ENCODE data around the gene LILRA2. TPM values are rescaled to one million over a fixed set of nuclear protein-coding genes. Genes with fewer than 3 reads are reported as not detected.
"Not testable (repeated sequence)": the region's sequence is repeated elsewhere in the genome, so short reads cannot be mapped to it uniquely, and the experiment has no call there.

Gene LILRA2
- total RNA-seq, 1 experiment from 2014 or later, result not detected

DNA sequence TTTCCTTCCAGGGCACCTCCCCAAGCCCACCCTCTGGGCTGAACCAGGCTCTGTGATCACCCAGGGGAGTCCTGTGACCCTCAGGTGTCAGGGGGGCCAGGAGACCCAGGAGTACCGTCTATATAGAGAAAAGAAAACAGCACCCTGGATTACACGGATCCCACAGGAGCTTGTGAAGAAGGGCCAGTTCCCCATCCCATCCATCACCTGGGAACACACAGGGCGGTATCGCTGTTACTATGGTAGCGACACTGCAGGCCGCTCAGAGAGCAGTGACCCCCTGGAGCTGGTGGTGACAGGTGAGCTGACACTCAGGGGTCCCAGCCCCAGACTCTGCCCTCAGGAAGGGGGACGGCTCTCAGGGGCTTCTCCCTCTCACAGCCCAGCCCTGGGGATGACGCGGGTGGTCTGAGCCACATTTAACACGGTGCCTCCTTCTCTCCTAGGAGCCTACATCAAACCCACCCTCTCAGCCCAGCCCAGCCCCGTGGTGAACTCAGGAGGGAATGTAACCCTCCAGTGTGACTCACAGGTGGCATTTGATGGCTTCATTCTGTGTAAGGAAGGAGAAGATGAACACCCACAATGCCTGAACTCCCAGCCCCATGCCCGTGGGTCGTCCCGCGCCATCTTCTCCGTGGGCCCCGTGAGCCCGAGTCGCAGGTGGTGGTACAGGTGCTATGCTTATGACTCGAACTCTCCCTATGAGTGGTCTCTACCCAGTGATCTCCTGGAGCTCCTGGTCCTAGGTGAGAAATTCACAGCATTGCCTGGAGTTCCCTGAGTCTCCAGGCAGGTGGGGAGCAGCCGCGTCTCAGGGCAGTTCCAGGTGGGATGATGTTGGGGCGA lies 58.1 kb downstream of the LILRA2 start:
- H3K27me3 Mint-ChIP-seq (ENCODE audit: low read depth); H3K27ac Mint-ChIP-seq; POLR2A ChIA-PET; ATAC-seq; H3K4me1 Mint-ChIP-seq; CTCF ChIA-PET; DNase-seq (ENCODE audit: low spot score); H3K4me3 Mint-ChIP-seq: not testable (repeated sequence)
- H3K36me3 Mint-ChIP-seq, result peaks cover 38% of the 10 kb centered on the region
- peaks cover 42% of the 10 kb centered on the region for H3K9me3 Mint-ChIP-seq

DNA sequence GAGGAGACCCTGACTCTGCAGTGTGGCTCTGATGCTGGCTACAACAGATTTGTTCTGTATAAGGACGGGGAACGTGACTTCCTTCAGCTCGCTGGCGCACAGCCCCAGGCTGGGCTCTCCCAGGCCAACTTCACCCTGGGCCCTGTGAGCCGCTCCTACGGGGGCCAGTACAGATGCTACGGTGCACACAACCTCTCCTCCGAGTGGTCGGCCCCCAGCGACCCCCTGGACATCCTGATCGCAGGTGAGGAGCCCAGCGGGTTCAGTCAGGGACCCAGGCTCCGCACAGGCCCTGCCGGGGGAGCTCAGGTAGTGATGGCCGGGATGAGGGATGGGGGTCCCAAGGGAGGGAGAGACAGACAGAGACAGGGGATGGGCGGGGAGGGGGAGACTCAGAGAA lies 58.9 kb downstream of the LILRA2 start:
- H3K27me3 Mint-ChIP-seq (ENCODE audit: low read depth); CTCF ChIA-PET; DNase-seq (ENCODE audit: low spot score); H3K27ac Mint-ChIP-seq; POLR2A ChIA-PET; H3K4me3 Mint-ChIP-seq; H3K4me1 Mint-ChIP-seq; ATAC-seq: not testable (repeated sequence)
- H3K9me3 Mint-ChIP-seq, result peaks cover 40% of the 10 kb centered on the region
- peaks cover 35% of the 10 kb centered on the region for H3K36me3 Mint-ChIP-seq

- POLR2A ChIA-PET, result no interaction called here
- peaks cover 37% of the 10 kb centered on the region for H3K9me3 Mint-ChIP-seq
These were observed 59.8 kb downstream of the LILRA2 start for GRCh38 chr19:54633401-54633800.

GRCh38 chr19:54636081-54636480 lies 62.5 kb downstream of the LILRA2 start:
- DNase-seq (ENCODE audit: low spot score); H3K27ac Mint-ChIP-seq; H3K4me1 Mint-ChIP-seq; POLR2A ChIA-PET; ATAC-seq; H3K27me3 Mint-ChIP-seq (ENCODE audit: low read depth); CTCF ChIA-PET; H3K4me3 Mint-ChIP-seq: not testable (repeated sequence)
- Mint-ChIP-seq H3K36me3 (peaks cover 35% of the 10 kb centered on the region), H3K9me3 (peaks cover 44% of the 10 kb centered on the region)

More at GRCh38 chr19:54633401-54633800, 59.8 kb downstream of the LILRA2 start:
- DNase-seq (ENCODE audit: low spot score) (no peak), ATAC-seq (no peak)
- no peak overlapping the region for H3K27ac Mint-ChIP-seq
- no peak overlapping the region for H3K4me3 Mint-ChIP-seq
- H3K27me3 Mint-ChIP-seq (ENCODE audit: low read depth), result peaks cover 3% of the 10 kb centered on the region
- CTCF ChIA-PET, result no interaction called here
- H3K4me1 Mint-ChIP-seq, result no peaks in the 10 kb centered on the region
- TF ChIP-seq NR1H2 (CRISPR knock-in tag; IDR thresholded peaks at IDR 0.05), result no peak
- TF ChIP-seq MLX (CRISPR knock-in tag; IDR thresholded peaks at IDR 0.05), result no peak
- peaks cover 32% of the 10 kb centered on the region for H3K36me3 Mint-ChIP-seq

- ChIA-PET POLR2A (no interaction called here), CTCF (no interaction called here)
- H3K36me3 Mint-ChIP-seq, result peaks cover 37% of the 10 kb centered on the region
- no peak for DNase-seq (ENCODE audit: low spot score)
- H3K27me3 Mint-ChIP-seq (ENCODE audit: low read depth), result peaks cover 12% of the 10 kb centered on the region
- TF ChIP-seq CTCF (IDR thresholded peaks at IDR 0.05) (no peak), ZNF317 (CRISPR knock-in tag; IDR thresholded peaks at IDR 0.05; ENCODE audit: borderline replicate concordance, low read depth) (no peak), ZNF263 (CRISPR knock-in tag; IDR thresholded peaks at IDR 0.05; ENCODE audit: low read depth) (no peak), SMAD3 (CRISPR knock-in tag; IDR thresholded peaks at IDR 0.05; ENCODE audit: borderline replicate concordance) (no peak), OVOL2 (CRISPR knock-in tag; IDR thresholded peaks at IDR 0.05; ENCODE audit: borderline replicate concordance) (no peak)
- H3K4me1 Mint-ChIP-seq, result no peaks in the 10 kb centered on the region
- H3K4me3 Mint-ChIP-seq, result no peak overlapping the region
- H3K27ac Mint-ChIP-seq, result no peak overlapping the region
- peaks cover 53% of the 10 kb centered on the region for H3K9me3 Mint-ChIP-seq
- ATAC-seq, result no peak
These were observed 65.1 kb downstream of the LILRA2 start for GRCh38 chr19:54638683-54639082.

Other genes starting within 250 kb of the LILRA2 start
- not detected in 3 replicates for gene LILRA4, start 234.6 kb upstream of the LILRA2 start, total RNA-seq (2021)
- 0.18 to 0.60 TPM (median 0.37 TPM) in 3 replicates for gene LAIR1, start 208.9 kb upstream of the LILRA2 start, total RNA-seq (2021)
- 35.9 to 38.2 TPM (median 37.1 TPM) in 3 replicates for gene TTYH1, start 158.3 kb upstream of the LILRA2 start, total RNA-seq (2021)
- gene LENG8, start 124.6 kb upstream of the LILRA2 start, total RNA-seq (2021), result 175 to 187 TPM (median 187 TPM) in 3 replicates
- 6.1 to 7.5 TPM (median 6.9 TPM) in 3 replicates for gene LENG9, start 110.0 kb upstream of the LILRA2 start, total RNA-seq (2021)
- 11.5 to 19.8 TPM (median 18.3 TPM) in 3 replicates for gene CDC42EP5, start 100.5 kb upstream of the LILRA2 start, total RNA-seq (2021)
- not detected in 3 replicates for gene LAIR2, start 71.0 kb upstream of the LILRA2 start, total RNA-seq (2021)
- not detected in 3 replicates for gene LILRA1, start 19.8 kb downstream of the LILRA2 start, total RNA-seq (2021)
- 0.09 TPM in 1 of 3 replicates, not detected in the others for gene LILRB1, start 56.7 kb downstream of the LILRA2 start, total RNA-seq (2021)
- gene LILRB4, start 89.2 kb downstream of the LILRA2 start, total RNA-seq (2021), result not detected in 3 replicates
- not detected in 3 replicates for gene KIR3DL3, start 150.7 kb downstream of the LILRA2 start, total RNA-seq (2021)
- not detected in 3 replicates for gene KIR2DL3, start 164.7 kb downstream of the LILRA2 start, total RNA-seq (2021)
- gene KIR2DL1, start 196.0 kb downstream of the LILRA2 start, total RNA-seq (2021), result not detected in 3 replicates
- gene KIR2DL4, start 229.8 kb downstream of the LILRA2 start, total RNA-seq (2021), result not detected in 3 replicates
- gene KIR3DL1, start 242.7 kb downstream of the LILRA2 start, total RNA-seq (2021), result not detected in 3 replicates

Data from WTC11 (cell line).